ENCODE results near the gene DOP1A. TPM values are rescaled to one million over a fixed set of nuclear protein-coding genes. Genes with fewer than 3 reads are reported as not detected.

Gene DOP1A
- total and polyA plus RNA-seq, 4 donors, result 3.5 to 32.0 (median 9.6) TPM

GRCh38 chr6:83098589-83098988 is 31.1 kb downstream of the DOP1A start (continued):
- no peak for TF ChIP-seq REST (IDR thresholded peaks at IDR 0.05)
- no peak for TF ChIP-seq SP1 (IDR thresholded peaks at IDR 0.05)

GRCh38 chr6:83108378-83108777 is 40.9 kb downstream of the DOP1A start:
- H3K9ac ChIP-seq (ENCODE audit: low read depth in 1 of 2, low read length in 2 of 2), result no peak overlapping the region
- peaks cover 0 to 19% (median 10%) of the 10 kb centered on the region in 4 donors for H3K36me3 ChIP-seq (ENCODE audit: control insufficient read depth in 4 of 4, insufficient read depth in 3 of 4, low read depth in 1 of 4, low read length in 3 of 4)
- WGBS, result 96% methylated on average over 1 of the region's 1 CpG
- no peak overlapping the region for H3K27ac ChIP-seq (ENCODE audit: low read depth in 1 of 2, low read length in 2 of 2)
- no peaks in the 10 kb centered on the region for H3K4me1 ChIP-seq (ENCODE audit: control insufficient read depth in 4 of 4, insufficient read depth in 4 of 4, low read length in 3 of 4)
- no peaks in the 10 kb centered on the region for H3K9me3 ChIP-seq (ENCODE audit: control insufficient read depth in 4 of 4, low read length in 3 of 4)
- no peaks in the 10 kb centered on the region for H3K27me3 ChIP-seq (ENCODE audit: control insufficient read depth in 4 of 4, insufficient read depth in 4 of 4, low read length in 3 of 4)
- no peak overlapping the region for H3K4me3 ChIP-seq (ENCODE audit: low read depth in 1 of 3, low read length in 3 of 3)
- no peak for DNase-seq (ENCODE audit: low spot score)
- TF ChIP-seq EGR1 (IDR thresholded peaks at IDR 0.05; ENCODE audit: low read depth in 2 of 2), result no peak
- no peak for TF ChIP-seq ATF3 (IDR thresholded peaks at IDR 0.05)
- no peak for TF ChIP-seq TAF1 (conservative IDR thresholded peaks at IDR 0.05)
- TF ChIP-seq FOXA1 (IDR thresholded peaks at IDR 0.05), result no peak
- TF ChIP-seq FOXA2 (IDR thresholded peaks at IDR 0.05), result no peak
- TF ChIP-seq REST (IDR thresholded peaks at IDR 0.05), result no peak
- no peak for TF ChIP-seq RXRA (IDR thresholded peaks at IDR 0.05)
- TF ChIP-seq RAD21 (IDR thresholded peaks at IDR 0.05), result no peak
- TF ChIP-seq CTCF (IDR thresholded peaks at IDR 0.05; ENCODE audit: low read depth, low read length, missing input control), result no peak
- TF ChIP-seq JUND (IDR thresholded peaks at IDR 0.05), result no peak
- TF ChIP-seq SP1 (IDR thresholded peaks at IDR 0.05), result no peak
- TF ChIP-seq YY1 (IDR thresholded peaks at IDR 0.05), result no peak
- no peak for TF ChIP-seq HNF4G (IDR thresholded peaks at IDR 0.05)
- TF ChIP-seq HNF4A (conservative IDR thresholded peaks at IDR 0.05), result no peak
- TF ChIP-seq ZBTB33 (IDR thresholded peaks at IDR 0.05), result no peak
